ENCODE data around the gene DNAJC21.

Gene DNAJC21

GRCh38 chr5:34903260-34903659 is 26.1 kb upstream of the DNAJC21 start:
- no peak overlapping the region for H2AK5ac ChIP-seq (ENCODE audit: low read length, severe bottlenecking)
- H3K27me3 ChIP-seq (ENCODE audit: control insufficient read depth in 1 of 2, insufficient read depth in 1 of 2, low read length in 2 of 2) = no peaks in the 10 kb centered on the region
- no peak overlapping the region for H4K91ac ChIP-seq (ENCODE audit: low read length)
- no CpG with 5 or more reads among the region's 1 CpG for WGBS
- H3K14ac ChIP-seq (ENCODE audit: low read length in 2 of 2) = no peak overlapping the region
- no peak overlapping the region for H2AFZ ChIP-seq (ENCODE audit: low read depth, low read length)
- no peak for DNase-seq
- no peak overlapping the region for H3K4ac ChIP-seq (ENCODE audit: low read depth in 1 of 2, low read length in 2 of 2)
- H3K4me2 ChIP-seq (ENCODE audit: low read length, poor library complexity, severe bottlenecking) = no peak overlapping the region
- no peaks in the 10 kb centered on the region for H3K4me1 ChIP-seq (ENCODE audit: control insufficient read depth, insufficient read depth, low read depth, low read length)
- no peak overlapping the region for H3K23ac ChIP-seq (ENCODE audit: low read length in 2 of 2)
- peaks cover 9% of the 10 kb centered on the region for H3K79me1 ChIP-seq (replicated peaks; ENCODE audit: low read length, poor library complexity, severe bottlenecking)
- no peak overlapping the region for H2BK120ac ChIP-seq (ENCODE audit: low read depth, low read length)
- H3K36me3 ChIP-seq (ENCODE audit: control insufficient read depth in 1 of 2, insufficient read depth in 2 of 2, low read depth in 1 of 2, low read length in 2 of 2) = peaks cover 0 to 44% of the 10 kb centered on the region in 2 experiments
- no peak overlapping the region for H2BK12ac ChIP-seq (ENCODE audit: low read length in 2 of 2)
- no peak overlapping the region for H4K8ac ChIP-seq (ENCODE audit: low read length)
- no peak overlapping the region for H3K27ac ChIP-seq (ENCODE audit: low read length, poor library complexity, severe bottlenecking)
- no peak overlapping the region for H2BK5ac ChIP-seq (ENCODE audit: low read depth, low read length, poor library complexity, severe bottlenecking)
- no peak overlapping the region for H2BK15ac ChIP-seq (ENCODE audit: low read depth, poor library complexity, severe bottlenecking)
- no peaks in the 10 kb centered on the region for H3K9me3 ChIP-seq (ENCODE audit: control insufficient read depth, low read length)
- no peak overlapping the region for H3K9ac ChIP-seq (ENCODE audit: low read length)
- no peak overlapping the region for H3K18ac ChIP-seq (ENCODE audit: low read depth in 1 of 2, low read length in 2 of 2)
- H3K4me3 ChIP-seq (ENCODE audit: insufficient read depth in 1 of 2, low read depth in 1 of 2, low read length in 2 of 2) = no peak overlapping the region

GRCh38 chr5:34905564-34905963 is 23.8 kb upstream of the DNAJC21 start:
- Histone ChIP-seq H2BK120ac (ENCODE audit: low read depth, low read length) (no peak overlapping the region), H2AFZ (ENCODE audit: low read depth, low read length) (no peak overlapping the region), H2BK12ac (ENCODE audit: low read length in 2 of 2) (no peak overlapping the region), H2BK5ac (ENCODE audit: low read depth, low read length, poor library complexity, severe bottlenecking) (no peak overlapping the region), H3K18ac (ENCODE audit: low read depth in 1 of 2, low read length in 2 of 2) (no peak overlapping the region), H3K79me1 (replicated peaks; ENCODE audit: low read length, poor library complexity, severe bottlenecking) (peaks cover 9% of the 10 kb centered on the region), H3K9ac (ENCODE audit: low read length) (no peak overlapping the region), H3K4ac (ENCODE audit: low read depth in 1 of 2, low read length in 2 of 2) (no peak overlapping the region), H3K4me2 (ENCODE audit: low read length, poor library complexity, severe bottlenecking) (no peak overlapping the region), H3K27me3 (ENCODE audit: control insufficient read depth in 1 of 2, insufficient read depth in 1 of 2, low read length in 2 of 2) (no peaks in the 10 kb centered on the region), H4K8ac (ENCODE audit: low read length) (no peak overlapping the region), H3K23ac (ENCODE audit: low read length in 2 of 2) (no peak overlapping the region), H3K4me3 (ENCODE audit: insufficient read depth in 1 of 2, low read depth in 1 of 2, low read length in 2 of 2) (no peak overlapping the region), H2BK15ac (ENCODE audit: low read depth, poor library complexity, severe bottlenecking) (no peak overlapping the region), H3K4me1 (ENCODE audit: control insufficient read depth, insufficient read depth, low read depth, low read length) (no peaks in the 10 kb centered on the region), H2AK5ac (ENCODE audit: low read length, severe bottlenecking) (no peak overlapping the region), H3K14ac (ENCODE audit: low read length in 2 of 2) (no peak overlapping the region), H4K91ac (ENCODE audit: low read length) (no peak overlapping the region), H3K27ac (ENCODE audit: low read length, poor library complexity, severe bottlenecking) (no peak overlapping the region), H3K9me3 (ENCODE audit: control insufficient read depth, low read length) (no peaks in the 10 kb centered on the region), H3K36me3 (ENCODE audit: control insufficient read depth in 1 of 2, insufficient read depth in 2 of 2, low read depth in 1 of 2, low read length in 2 of 2) (peaks cover 0 to 60% of the 10 kb centered on the region in 2 experiments)
- DNase-seq = no peak
- no CpG with 5 or more reads among the region's 2 CpGs for WGBS

GRCh38 chr5:34913072-34913471 is 16.3 kb upstream of the DNAJC21 start:
- H3K36me3 ChIP-seq (ENCODE audit: control insufficient read depth in 1 of 2, insufficient read depth in 2 of 2, low read depth in 1 of 2, low read length in 2 of 2) = peaks cover 0 to 41% of the 10 kb centered on the region in 2 experiments
- no peaks in the 10 kb centered on the region for H3K27me3 ChIP-seq (ENCODE audit: control insufficient read depth in 1 of 2, insufficient read depth in 1 of 2, low read length in 2 of 2)
- no peak overlapping the region for H3K4ac ChIP-seq (ENCODE audit: low read depth in 1 of 2, low read length in 2 of 2)
- H2BK5ac ChIP-seq (ENCODE audit: low read depth, low read length, poor library complexity, severe bottlenecking) = no peak overlapping the region
- no peak overlapping the region for H2BK12ac ChIP-seq (ENCODE audit: low read length in 2 of 2)
- WGBS = 78% methylated on average over 1 of the region's 2 CpGs
- no peak overlapping the region for H2AFZ ChIP-seq (ENCODE audit: low read depth, low read length)
- peaks cover 2% of the 10 kb centered on the region for H3K4me1 ChIP-seq (ENCODE audit: control insufficient read depth, insufficient read depth, low read depth, low read length)
- H3K14ac ChIP-seq (ENCODE audit: low read length in 2 of 2) = no peak overlapping the region
- H3K4me3 ChIP-seq (ENCODE audit: insufficient read depth in 1 of 2, low read depth in 1 of 2, low read length in 2 of 2) = no peak overlapping the region
- H3K27ac ChIP-seq (ENCODE audit: low read length, poor library complexity, severe bottlenecking) = no peak overlapping the region
- peak overlapping the region; percentile 95 for H3K9ac ChIP-seq (ENCODE audit: low read length)
- no peak overlapping the region for H3K4me2 ChIP-seq (ENCODE audit: low read length, poor library complexity, severe bottlenecking)
- H3K79me1 ChIP-seq (replicated peaks; ENCODE audit: low read length, poor library complexity, severe bottlenecking) = peaks cover 3% of the 10 kb centered on the region
- DNase-seq = no peak
- no peak overlapping the region for H3K23ac ChIP-seq (ENCODE audit: low read length in 2 of 2)
- no peak overlapping the region for H4K91ac ChIP-seq (ENCODE audit: low read length)
- no peak overlapping the region for H2BK120ac ChIP-seq (ENCODE audit: low read depth, low read length)
- H2BK15ac ChIP-seq (ENCODE audit: low read depth, poor library complexity, severe bottlenecking) = no peak overlapping the region
- no peak overlapping the region for H4K8ac ChIP-seq (ENCODE audit: low read length)
- no peaks in the 10 kb centered on the region for H3K9me3 ChIP-seq (ENCODE audit: control insufficient read depth, low read length)
- no peak overlapping the region for H3K18ac ChIP-seq (ENCODE audit: low read depth in 1 of 2, low read length in 2 of 2)
- no peak overlapping the region for H2AK5ac ChIP-seq (ENCODE audit: low read length, severe bottlenecking)

DNA sequence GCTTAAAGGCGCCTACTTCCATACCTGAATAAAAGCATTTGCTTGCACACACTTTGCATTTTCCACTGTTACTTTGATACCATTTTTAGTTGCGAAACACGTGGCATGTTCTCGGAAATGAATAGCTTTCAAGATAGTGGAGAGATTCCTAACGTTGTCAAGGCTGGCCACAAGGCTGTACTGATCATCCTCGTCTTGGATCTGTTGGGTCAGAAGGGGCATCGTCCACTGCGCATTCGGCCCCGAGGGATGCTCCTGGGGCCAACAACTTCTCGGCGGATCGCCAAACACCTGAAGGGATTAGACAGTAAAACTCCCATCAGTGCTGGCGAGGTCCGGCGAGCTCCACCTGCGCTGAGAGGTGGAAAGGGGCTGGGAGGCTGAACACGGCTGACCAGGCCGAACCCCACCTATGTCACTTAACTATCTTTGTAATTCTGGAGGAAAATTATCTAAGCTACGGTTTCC is 14.7 kb upstream of the DNAJC21 start:
- Histone ChIP-seq H2BK5ac (ENCODE audit: low read depth, low read length, poor library complexity, severe bottlenecking) (no peak overlapping the region), H4K8ac (ENCODE audit: low read length) (peak overlapping the region; percentile 12), H3K27ac (ENCODE audit: low read length, poor library complexity, severe bottlenecking) (peak overlapping the region; percentile 88), H3K9ac (ENCODE audit: low read length) (peak overlapping the region; percentile 95), H3K4ac (ENCODE audit: low read depth in 1 of 2, low read length in 2 of 2) (no peak overlapping the region), H3K4me2 (ENCODE audit: low read length, poor library complexity, severe bottlenecking) (peak overlapping the region; percentile 59), H3K23ac (ENCODE audit: low read length in 2 of 2) (no peak overlapping the region), H3K27me3 (ENCODE audit: control insufficient read depth in 1 of 2, insufficient read depth in 1 of 2, low read length in 2 of 2) (no peaks in the 10 kb centered on the region), H2BK12ac (ENCODE audit: low read length in 2 of 2) (no peak overlapping the region), H3K4me3 (ENCODE audit: insufficient read depth in 1 of 2, low read depth in 1 of 2, low read length in 2 of 2) (peak overlapping the region; percentile 84 to 97), H3K18ac (ENCODE audit: low read depth in 1 of 2, low read length in 2 of 2) (peak overlapping the region; percentile 4 to 77), H4K91ac (ENCODE audit: low read length) (no peak overlapping the region), H3K4me1 (ENCODE audit: control insufficient read depth, insufficient read depth, low read depth, low read length) (peaks cover 2% of the 10 kb centered on the region), H2AFZ (ENCODE audit: low read depth, low read length) (peak overlapping the region; percentile 15), H2BK120ac (ENCODE audit: low read depth, low read length) (no peak overlapping the region), H2BK15ac (ENCODE audit: low read depth, poor library complexity, severe bottlenecking) (peak overlapping the region; percentile 63), H3K79me1 (replicated peaks; ENCODE audit: low read length, poor library complexity, severe bottlenecking) (peaks cover 5% of the 10 kb centered on the region), H2AK5ac (ENCODE audit: low read length, severe bottlenecking) (no peak overlapping the region), H3K9me3 (ENCODE audit: control insufficient read depth, low read length) (no peaks in the 10 kb centered on the region), H3K14ac (ENCODE audit: low read length in 2 of 2) (no peak overlapping the region), H3K36me3 (ENCODE audit: control insufficient read depth in 1 of 2, insufficient read depth in 2 of 2, low read depth in 1 of 2, low read length in 2 of 2) (peaks cover 3 to 31% of the 10 kb centered on the region in 2 experiments)
- peak; percentile 59 for DNase-seq
- WGBS = 4% methylated on average over 20 of the region's 20 CpGs
